Neural progenitor cell (in vitro differentiated cells): ENCODE results near the gene IDUA. TPM values are rescaled to one million over a fixed set of nuclear protein-coding genes. Genes with fewer than 3 reads are reported as not detected.

Experiments
- DNase-seq: peaks from one replicate; pipeline ENCODE4 v3.0.0-alpha.2; 2016; ENCODE audit warnings: low spot score
- H2AFZ ChIP-seq: fragments of 200-600 bp; sonication (generic); replicated peaks from 2 replicates; pipeline ENCODE4 v1.6.1; 2016; ENCODE audit warnings: antibody characterized with exemption
- H3F3A ChIP-seq: fragments of 200-600 bp; sonication (generic); 2 replicates; pipeline ENCODE4 v1.6.1; 2016; ENCODE audit warnings: antibody characterized with exemption, low read depth
- H3K27ac ChIP-seq: fragments of 200-600 bp; sonication (generic); 2 replicates; pipeline ENCODE4 v1.5.1; 2016; ENCODE audit warnings: mild to moderate bottlenecking
- H3K27me3 ChIP-seq: fragments of 200-600 bp; sonication (generic); 2 replicates; pipeline ENCODE4 v1.6.1; 2016; ENCODE audit warnings: mild to moderate bottlenecking, moderate library complexity
- H3K36me3 ChIP-seq: fragments of 200-600 bp; sonication (generic); 2 replicates; pipeline ENCODE4 v1.5.1; 2016
- H3K4me1 ChIP-seq: fragments of 200-600 bp; sonication (generic); 2 replicates; pipeline ENCODE4 v1.6.1; 2016; ENCODE audit warnings: mixed run types
- H3K4me2 ChIP-seq: fragments of 200-600 bp; sonication (generic); 2 replicates; pipeline ENCODE4 v1.6.1; 2016
- H3K4me3 ChIP-seq: fragments of 200-600 bp; sonication (generic); 2 replicates; pipeline ENCODE4 v1.5.1; 2016
- H3K79me2 ChIP-seq: fragments of 200-600 bp; sonication (generic); 2 replicates; pipeline ENCODE4 v1.6.1; 2016; ENCODE audit warnings: low read depth
- H3K9ac ChIP-seq: fragments of 200-600 bp; sonication (generic); 2 replicates; pipeline ENCODE4 v1.6.1; 2016
- H3K9me3 ChIP-seq: fragments of 200-600 bp; sonication (generic); 2 replicates; pipeline ENCODE4 v1.5.1; 2016; ENCODE audit warnings: low read depth
- H4K20me1 ChIP-seq: fragments of 200-600 bp; sonication (generic); 2 replicates; pipeline ENCODE4 v1.6.1; 2016; ENCODE audit warnings: low read depth
- H3K27ac Mint-ChIP-seq: 3 replicates; pipeline ENCODE4 v1.8.0; 2021; ENCODE audit warnings: mixed read lengths
- H3K27me3 Mint-ChIP-seq: 2 replicates; pipeline ENCODE4 v1.8.0; 2022; ENCODE audit warnings: low read depth, mild to moderate bottlenecking, inconsistent platforms, moderate library complexity, mixed read lengths; ENCODE audit not compliant: insufficient read depth
- H3K36me3 Mint-ChIP-seq: 3 replicates; pipeline ENCODE4 v1.8.0; 2021; ENCODE audit warnings: mixed read lengths
- H3K4me1 Mint-ChIP-seq: 3 replicates; pipeline ENCODE4 v1.8.0; 2021; ENCODE audit warnings: mixed read lengths
- H3K4me3 Mint-ChIP-seq: 3 replicates; pipeline ENCODE4 v1.8.0; 2021; ENCODE audit warnings: mild to moderate bottlenecking, moderate library complexity, mixed read lengths
- H3K9me3 Mint-ChIP-seq: 3 replicates; pipeline ENCODE4 v1.8.0; 2020; ENCODE audit warnings: mixed read lengths
- CTCF ChIP-seq: fragments of 200-600 bp; sonication (generic); IDR thresholded peaks from 2 replicates; pipeline ENCODE4 v1.5.1; 2017; ENCODE audit warnings: antibody characterized with exemption, mild to moderate bottlenecking
- EZH2 ChIP-seq: fragments of 200-600 bp; sonication (generic); IDR thresholded peaks from 2 replicates; pipeline ENCODE4 v1.6.1; 2017; ENCODE audit warnings: antibody characterized with exemption, mild to moderate bottlenecking, moderate library complexity
- EZH2phosphoT487 ChIP-seq: fragments of 200-600 bp; sonication (generic); IDR thresholded peaks from 2 replicates; pipeline ENCODE4 v1.6.1; 2017; ENCODE audit warnings: antibody characterized with exemption
- total RNA-seq: library from RNA; depleted of rRNA; stranded (reverse); fragments of >200 nt; gene quantifications from 2 replicates; pipeline ENCODE4 v1.2.3, GENCODE V29; 2015; ENCODE audit warnings: low replicate concordance

Gene IDUA
- total RNA-seq, 1 donor from 2014 or later = 0.47 TPM

- TF ChIP-seq EZH2 = no peak
- no peak for TF ChIP-seq CTCF
- TF ChIP-seq EZH2phosphoT487 = no peak
- no peaks in the 10 kb centered on the region for H3K79me2 ChIP-seq
- no peak overlapping the region for H3K9ac ChIP-seq
- no peaks in the 10 kb centered on the region for H3K36me3 ChIP-seq
- Mint-ChIP-seq H3K4me3 (no peak overlapping the region), H3K36me3 (peaks cover 5% of the 10 kb centered on the region), H3K9me3 (peaks cover 3% of the 10 kb centered on the region), H3K27ac (no peak overlapping the region), H3K4me1 (peaks cover 4% of the 10 kb centered on the region), H3K27me3 (peaks cover 9% of the 10 kb centered on the region)
- H2AFZ ChIP-seq = no peak overlapping the region
- peaks cover 13% of the 10 kb centered on the region for H3K4me1 ChIP-seq
- no peak overlapping the region for H3K4me2 ChIP-seq
- no peak overlapping the region for H3K27ac ChIP-seq
- no peak for DNase-seq
- H3K27me3 ChIP-seq = no peaks in the 10 kb centered on the region
- peaks cover 5% of the 10 kb centered on the region for H3F3A ChIP-seq
- no peak overlapping the region for H3K4me3 ChIP-seq
- no peaks in the 10 kb centered on the region for H3K9me3 ChIP-seq
- peaks cover 6% of the 10 kb centered on the region for H4K20me1 ChIP-seq
These were observed 41.9 kb downstream of the IDUA start for GRCh38 chr4:1028574-1029220.

- no peaks in the 10 kb centered on the region for H3K36me3 ChIP-seq
- Mint-ChIP-seq H3K9me3 (peaks cover 3% of the 10 kb centered on the region), H3K36me3 (peaks cover 5% of the 10 kb centered on the region), H3K27ac (no peak overlapping the region), H3K4me1 (peaks cover 4% of the 10 kb centered on the region), H3K4me3 (no peak overlapping the region), H3K27me3 (peaks cover 9% of the 10 kb centered on the region)
- peaks cover 13% of the 10 kb centered on the region for H3K4me1 ChIP-seq
- TF ChIP-seq CTCF (no peak), EZH2 (no peak), EZH2phosphoT487 (no peak)
- H3F3A ChIP-seq = peaks cover 5% of the 10 kb centered on the region
- no peaks in the 10 kb centered on the region for H3K27me3 ChIP-seq
- no peak overlapping the region for H3K27ac ChIP-seq
- no peak for DNase-seq
- H4K20me1 ChIP-seq = peaks cover 6% of the 10 kb centered on the region
- H3K4me2 ChIP-seq = no peak overlapping the region
- no peaks in the 10 kb centered on the region for H3K79me2 ChIP-seq
- H2AFZ ChIP-seq = no peak overlapping the region
- H3K4me3 ChIP-seq = no peak overlapping the region
- H3K9ac ChIP-seq = no peak overlapping the region
- no peaks in the 10 kb centered on the region for H3K9me3 ChIP-seq
These were observed 42.7 kb downstream of the IDUA start for GRCh38 chr4:1029529-1029928.

GRCh38 chr4:1030031-1030430 lies 43.2 kb downstream of the IDUA start:
- TF ChIP-seq EZH2phosphoT487 (no peak), CTCF (no peak), EZH2 (no peak)
- peaks cover 5% of the 10 kb centered on the region for H3K36me3 Mint-ChIP-seq

More at GRCh38 chr4:1030031-1030430, 43.2 kb downstream of the IDUA start:
- Histone ChIP-seq H3K27ac (no peak overlapping the region), H3F3A (peaks cover 5% of the 10 kb centered on the region), H3K9me3 (no peaks in the 10 kb centered on the region), H3K4me1 (peaks cover 13% of the 10 kb centered on the region), H3K79me2 (no peaks in the 10 kb centered on the region), H3K36me3 (no peaks in the 10 kb centered on the region), H4K20me1 (peaks cover 6% of the 10 kb centered on the region), H3K27me3 (no peaks in the 10 kb centered on the region), H3K4me3 (no peak overlapping the region), H2AFZ (no peak overlapping the region), H3K9ac (no peak overlapping the region), H3K4me2 (no peak overlapping the region)
- Mint-ChIP-seq H3K9me3 (peaks cover 3% of the 10 kb centered on the region), H3K27ac (no peak overlapping the region), H3K4me3 (no peak overlapping the region), H3K27me3 (peaks cover 9% of the 10 kb centered on the region), H3K4me1 (peaks cover 4% of the 10 kb centered on the region)
- DNase-seq = no peak
